SIG-M5 treated with dmso at 0.1 percent for 504 hours (cell line): ENCODE measurements around the gene SLIT1.
"Not testable (repeated sequence)": the region's sequence is repeated elsewhere in the genome, so short reads cannot be mapped to it uniquely, and the experiment has no call there.

Experiments
- DNase-seq: peaks from one replicate; lab custom pipeline; 2025; ENCODE audit not compliant: unreplicated experiment; lab: John Stamatoyannopoulos, UW

The SLIT1 gene

GRCh38 chr10:97048649-97049427 lies 136.9 kb downstream of the SLIT1 start:
- no peak for DNase-seq

GRCh38 chr10:97047788-97048187 lies 138.0 kb downstream of the SLIT1 start:
- no peak for DNase-seq

GRCh38 chr10:97047083-97047736 lies 138.5 kb downstream of the SLIT1 start:
- DNase-seq, result no peak

- DNase-seq, result no peak
Measured at GRCh38 chr10:97046456-97047082, 139.2 kb downstream of the SLIT1 start.

GRCh38 chr10:97043563-97043855 lies 142.2 kb downstream of the SLIT1 start:
- no peak for DNase-seq

- no peak for DNase-seq
Measured at GRCh38 chr10:97042716-97043562, 142.8 kb downstream of the SLIT1 start.

GRCh38 chr10:97042081-97042480 lies 143.7 kb downstream of the SLIT1 start:
- no peak for DNase-seq

GRCh38 chr10:97040706-97041105 lies 145.1 kb downstream of the SLIT1 start:
- DNase-seq, result no peak

GRCh38 chr10:97040248-97040584 lies 145.5 kb downstream of the SLIT1 start:
- no peak for DNase-seq

- DNase-seq, result no peak
Measured at GRCh38 chr10:97039538-97040247, 146.1 kb downstream of the SLIT1 start.

GRCh38 chr10:97038688-97039087 lies 147.1 kb downstream of the SLIT1 start:
- no peak for DNase-seq

GRCh38 chr10:97037365-97038361 lies 148.1 kb downstream of the SLIT1 start:
- DNase-seq, result peak; percentile 63

- no peak for DNase-seq
Measured at GRCh38 chr10:97034958-97035769, 150.6 kb downstream of the SLIT1 start.

- DNase-seq, result no peak
Measured at GRCh38 chr10:97034301-97034700, 151.5 kb downstream of the SLIT1 start.

- not testable (repeated sequence) for DNase-seq
Measured at GRCh38 chr10:97033841-97034240, 151.9 kb downstream of the SLIT1 start.

- no peak for DNase-seq
Measured at GRCh38 chr10:97032624-97033023, 153.1 kb downstream of the SLIT1 start.

GRCh38 chr10:97031459-97031858 lies 154.3 kb downstream of the SLIT1 start:
- no peak for DNase-seq

- no peak for DNase-seq
Measured at GRCh38 chr10:97030894-97031293, 154.9 kb downstream of the SLIT1 start.

- DNase-seq, result no peak
Measured at GRCh38 chr10:97029271-97029670, 156.5 kb downstream of the SLIT1 start.
